Measurements from ENCODE around the gene GALC. TPM values are rescaled to one million over a fixed set of nuclear protein-coding genes. Genes with fewer than 3 reads are reported as not detected.

GALC gene
- total and polyA plus RNA-seq, 9 of the 15 experiments (the other 6 are each of a cell fraction or from before 2014, with no cell fraction given) = 1.6 to 15.0 (median 7.3) TPM

DNA sequence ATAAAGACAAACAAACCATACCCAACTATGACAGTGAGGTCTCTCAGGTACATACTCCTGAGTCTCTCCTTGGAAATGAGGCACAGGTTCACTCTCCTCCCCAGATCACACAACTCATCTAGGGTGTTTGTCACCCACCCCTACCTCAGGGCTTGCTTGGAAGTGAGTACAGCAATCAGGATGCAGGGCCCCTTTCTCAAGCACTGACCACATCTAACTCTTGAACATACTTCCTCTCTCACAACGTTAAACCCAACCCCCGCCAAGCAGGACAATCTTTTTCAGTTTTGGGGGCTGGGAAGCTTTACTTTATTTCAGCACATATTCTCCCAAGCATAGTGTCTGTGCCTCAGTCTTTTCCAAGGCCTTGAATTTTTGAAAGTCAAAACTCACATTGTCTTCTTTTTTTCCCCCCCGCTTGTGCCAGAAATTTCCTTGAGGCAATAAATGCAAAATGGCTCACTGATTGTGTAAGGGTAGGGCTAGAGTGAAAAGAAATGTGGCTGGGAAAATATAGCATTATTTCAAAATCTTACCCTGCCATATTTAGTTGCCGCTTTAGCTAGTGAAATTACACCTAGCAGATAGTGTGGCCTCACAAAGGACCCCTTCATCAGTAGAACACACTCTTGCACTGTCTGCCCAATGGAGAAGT is 9.6 kb upstream of the GALC start:
- WGBS (ENCODE audit: insufficient coverage, low coverage, missing lambda C conversion rate) = 55% methylated on average over 4 of the region's 4 CpGs
- DNase-seq (ENCODE audit: extremely low read depth in 1 of 4, low spot score in 3 of 4) = no peak
- peaks cover 3 to 8% of the 10 kb centered on the region in 2 experiments; a peak in 4 of 5 replicates for H3K4me1 ChIP-seq (replicated peaks in 1 of 2; ENCODE audit: control insufficient read depth in 2 of 2, insufficient read depth in 2 of 2, low read length in 2 of 2)
- FAIRE-seq = no peak
- H3K4me3 ChIP-seq = no peak overlapping the region
- no peaks in the 10 kb centered on the region for H3K79me2 ChIP-seq (ENCODE audit: control insufficient read depth, insufficient read depth, low read length)
- H3K9me1 ChIP-seq (ENCODE audit: control insufficient read depth, insufficient read depth, low read length) = no peaks in the 10 kb centered on the region
- no peak overlapping the region for H3K27ac ChIP-seq (ENCODE audit: extremely low read depth, low read depth, low read length)
- no peaks in the 10 kb centered on the region for H3K36me3 ChIP-seq (ENCODE audit: control insufficient read depth, insufficient read depth, low read length)
- H2AFZ ChIP-seq (ENCODE audit: low read depth, low read length) = peak overlapping the region; percentile 18
- TF ChIP-seq, protein P1, sequence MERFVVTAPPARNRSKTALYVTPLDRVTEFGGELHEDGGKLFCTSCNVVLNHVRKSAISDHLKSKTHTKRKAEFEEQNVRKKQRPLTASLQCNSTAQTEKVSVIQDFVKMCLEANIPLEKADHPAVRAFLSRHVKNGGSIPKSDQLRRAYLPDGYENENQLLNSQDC (CRISPR knock-in tag; IDR thresholded peaks at IDR 0.05) = no peak
- 0 out of 2 replicates have a peak, but pooled peaks have one; percentile 12 for TF ChIP-seq SPI1 (IDR thresholded peaks at IDR 0.05; ENCODE audit: borderline replicate concordance, low read depth, low read length)
- TF ChIP-seq JUND (IDR thresholded peaks at IDR 0.05; ENCODE audit: borderline replicate concordance, low read depth, low read length) = no peak
- no peak for TF ChIP-seq JUND (tag; IDR thresholded peaks at IDR 0.05; ENCODE audit: borderline replicate concordance, low read depth, low read length)
- H3K27me3 ChIP-seq (ENCODE audit: control insufficient read depth in 2 of 2, insufficient read depth in 2 of 2, low read length in 2 of 2) = no peaks in the 10 kb centered on the region
- H3K9ac ChIP-seq (ENCODE audit: insufficient read depth in 1 of 2, low read depth in 2 of 2, low read length in 2 of 2) = no peak overlapping the region
- H4K20me1 ChIP-seq (replicated peaks; ENCODE audit: control insufficient read depth, insufficient read depth, low read length) = no peaks in the 10 kb centered on the region
- BruUV-seq (replicated peaks) = no TSS peak
- H3K9me3 ChIP-seq (replicated peaks; ENCODE audit: control insufficient read depth, insufficient read depth, low read depth, low read length) = no peaks in the 10 kb centered on the region
- intact Hi-C loops (cut with micrococcal nuclease) (no loop called here), in situ Hi-C loops (cut with MboI) (no loop called here)
- ChIA-PET CTCF (ENCODE audit: low intra/inter-chr PET ratio) (no interaction called here), POLR2A (no interaction called here)
- ATAC-seq = no peak
- H3K4me2 ChIP-seq (ENCODE audit: insufficient read depth, low read length) = no peak overlapping the region

DNA sequence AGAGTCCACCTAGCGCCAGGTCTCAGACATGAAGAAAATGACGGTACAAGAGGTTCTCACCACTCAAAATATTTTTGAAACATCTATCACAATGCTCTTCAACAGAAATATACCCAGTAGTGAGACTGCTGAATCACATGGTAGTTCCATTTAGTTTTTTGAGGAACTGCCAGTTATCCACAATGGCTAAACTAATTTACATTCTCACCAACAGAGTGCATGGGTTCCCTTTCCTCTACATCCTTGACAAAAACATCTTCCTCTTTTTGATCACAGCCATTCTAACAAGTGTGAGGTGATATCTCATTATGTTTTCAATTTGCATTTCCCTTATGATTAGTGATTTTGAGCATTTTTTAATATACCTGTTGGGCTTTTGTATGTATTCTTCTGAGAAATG is 6.3 kb upstream of the GALC start:
- ChIA-PET POLR2A (no interaction called here), CTCF (ENCODE audit: low intra/inter-chr PET ratio) (no interaction called here)
- TF ChIP-seq C11orf30 (IDR thresholded peaks at IDR 0.05; ENCODE audit: low read depth) (peak; percentile 24; the same call in 1 of the 2 replicates), BDP1 (IDR thresholded peaks at IDR 0.05; ENCODE audit: insufficient read depth, insufficient read length) (no peak)
- Histone ChIP-seq H4K20me1 (replicated peaks; ENCODE audit: control insufficient read depth, insufficient read depth, low read length) (no peaks in the 10 kb centered on the region), H3K79me2 (ENCODE audit: control insufficient read depth, insufficient read depth, low read length) (no peaks in the 10 kb centered on the region), H3K4me1 (replicated peaks in 1 of 2; ENCODE audit: control insufficient read depth in 2 of 2, insufficient read depth in 2 of 2, low read length in 2 of 2) (peaks cover 3 to 34% of the 10 kb centered on the region in 2 experiments; a peak in 4 of 5 replicates), H3K4me2 (ENCODE audit: insufficient read depth, low read length) (no peak overlapping the region), H3K9me1 (ENCODE audit: control insufficient read depth, insufficient read depth, low read length) (no peaks in the 10 kb centered on the region), H3K9me3 (replicated peaks; ENCODE audit: control insufficient read depth, insufficient read depth, low read depth, low read length) (no peaks in the 10 kb centered on the region), H3K36me3 (ENCODE audit: control insufficient read depth, insufficient read depth, low read length) (no peaks in the 10 kb centered on the region), H3K27ac (ENCODE audit: extremely low read depth, low read depth, low read length) (no peak overlapping the region), H3K9ac (ENCODE audit: insufficient read depth in 1 of 2, low read depth in 2 of 2, low read length in 2 of 2) (no peak overlapping the region), H2AFZ (ENCODE audit: low read depth, low read length) (no peak overlapping the region), H3K27me3 (ENCODE audit: control insufficient read depth in 2 of 2, insufficient read depth in 2 of 2, low read length in 2 of 2) (no peaks in the 10 kb centered on the region), H3K4me3 (no peak overlapping the region)
- DNase-seq (ENCODE audit: extremely low read depth in 1 of 4, low spot score in 3 of 4) = no peak
- no peak for FAIRE-seq
- no peak for ATAC-seq
- WGBS (ENCODE audit: insufficient coverage, low coverage, missing lambda C conversion rate) = 83% methylated on average over 2 of the region's 2 CpGs
- BruUV-seq (replicated peaks) = no TSS peak
- intact Hi-C loops (cut with micrococcal nuclease) = no loop called here
- in situ Hi-C loops (cut with MboI) = loop anchor here (25.0 kb wide), 1 partner anchor 563 kb away; the partner anchor contains the start of genes PTPN21 and ZC3H14
